Right renal pelvis (tissue), 4 donors: ENCODE results near the gene KAT7. TPM values are rescaled to one million over a fixed set of nuclear protein-coding genes. Genes with fewer than 3 reads are reported as not detected.

Source experiments
- DNase-seq, 4 donors: peaks; one replicate each; pipeline ENCODE4 v3.0.0-alpha.2; 2013; ENCODE audit warnings: low read depth in 4 of 4, low spot score in 3 of 4, missing footprints in 1 of 4
- polyA plus RNA-seq, 4 donors: library from polyadenylated mRNA; unstranded; fragments of 120-200 nt; gene quantifications; one replicate each; pipeline ENCODE4 v1.2.1, GENCODE V29; 2013; ENCODE audit not compliant: insufficient read length in 4 of 4

The KAT7 gene
- polyA plus RNA-seq, 4 donors = 48.0 to 58.2 (median 52.1) TPM

GRCh38 chr17:49861150-49861884, 72.8 kb downstream of the KAT7 start:
- DNase-seq = no peak

GRCh38 chr17:49862781-49863331, 74.4 kb downstream of the KAT7 start:
- no peak for DNase-seq

- no peak for DNase-seq
Observed at GRCh38 chr17:49866019-49866380, 77.5 kb downstream of the KAT7 start.

GRCh38 chr17:49866882-49867413, 78.5 kb downstream of the KAT7 start:
- no peak for DNase-seq

- no peak for DNase-seq
Observed at GRCh38 chr17:49869038-49869374, 80.5 kb downstream of the KAT7 start.

- no peak for DNase-seq
Observed at GRCh38 chr17:49870298-49870697, 81.8 kb downstream of the KAT7 start.

GRCh38 chr17:49871211-49871610, 82.7 kb downstream of the KAT7 start:
- DNase-seq = no peak

- DNase-seq = no peak
Observed at GRCh38 chr17:49872754-49873377, 84.4 kb downstream of the KAT7 start.

GRCh38 chr17:49873466-49873865, 85.0 kb downstream of the KAT7 start:
- DNase-seq = no peak

GRCh38 chr17:49873926-49874325, 85.4 kb downstream of the KAT7 start:
- no peak for DNase-seq

- no peak for DNase-seq
Observed at GRCh38 chr17:49874911-49875310, 86.4 kb downstream of the KAT7 start.

- DNase-seq = no peak
Observed at GRCh38 chr17:49875685-49876084, 87.2 kb downstream of the KAT7 start.

- DNase-seq = no peak
Observed at GRCh38 chr17:49878931-49879904, 90.7 kb downstream of the KAT7 start.

GRCh38 chr17:49880291-49881053, 92.0 kb downstream of the KAT7 start:
- DNase-seq = peak in 1 of 4 donors; percentile 64

GRCh38 chr17:49881054-49881402, 92.5 kb downstream of the KAT7 start:
- no peak for DNase-seq

GRCh38 chr17:49882434-49882833, 94.0 kb downstream of the KAT7 start:
- DNase-seq = no peak
